GM12878 (cell line): Measurements from ENCODE around the gene NR2F1-AS1. TPM values are rescaled to one million over a fixed set of nuclear protein-coding genes. Genes with fewer than 3 reads are reported as not detected.

Source experiments
- ATAC-seq: fragments of 200-7000 bp; cut with Tn5 transposase; 3 replicates; pipeline ENCODE4 v1.9.1; 2020; ENCODE audit warnings: mild to moderate bottlenecking, moderate library complexity
- BruUV-seq: library from RNA; stranded (reverse); fragments of 400-500 nt; replicated peaks from 2 replicates; lab custom pipeline; 2021; lab: Mats Ljungman, UMichigan
- CTCF ChIA-PET: fragments of 300-600 bp; sonication (Branson Sonifier 250); formaldehyde crosslinking; extraction: SDS; loops from one replicate; lab custom pipeline; 2021; ENCODE audit warnings: inconsistent platforms; lab: Yijun Ruan, JAX
- POLR2A ChIA-PET: fragments of 350-600 bp; formaldehyde crosslinking; extraction: SDS; loops from one replicate; lab custom pipeline; 2021; ENCODE audit warnings: inconsistent platforms; lab: Charles Lee
- RAD21 ChIA-PET: fragments of 300-600 bp; sonication (Branson Sonifier 250); formaldehyde crosslinking; loops from one replicate; lab custom pipeline; 2023; ENCODE audit warnings: antibody characterized with exemption; ENCODE audit not compliant: unreplicated experiment; lab: Charles Lee
- SMC1A ChIA-PET: fragments of 300-600 bp; sonication (Branson Sonifier 250); formaldehyde crosslinking; loops from one replicate; lab custom pipeline; 2023; ENCODE audit not compliant: unreplicated experiment, uncharacterized antibody; lab: Charles Lee
- DNase-seq: peaks from one replicate; pipeline ENCODE4 v3.0.0-alpha.2; 2011; ENCODE audit warnings: low read depth, low spot score
- FAIRE-seq: peaks from 3 replicates; lab custom pipeline; 2011; peaks lifted over from hg19 to GRCh38; lab: Jason Lieb, UNC
- H2AFZ ChIP-seq: 2 replicates; pipeline ENCODE4 v1.6.0; 2011; ENCODE audit warnings: low read depth, low read length, control low read depth; ENCODE audit not compliant: control insufficient read depth
- H3K27ac ChIP-seq: 2 replicates; pipeline ENCODE4 v1.5.1; 2011; ENCODE audit warnings: control low read depth; ENCODE audit not compliant: control insufficient read depth, insufficient read depth
- H3K27me3 ChIP-seq, 2 experiments: replicated peaks in 1 of 2; 2 replicates each; pipeline versions ENCODE4 v1.6.0 to v1.6.1; 2011; ENCODE audit warnings: low read length in 1 of 2; ENCODE audit not compliant: control insufficient read depth in 2 of 2, insufficient read depth in 2 of 2
- H3K36me3 ChIP-seq, 2 experiments: 2 replicates each; pipeline ENCODE4 v1.5.1; 2011; ENCODE audit warnings: low read length in 1 of 2; ENCODE audit not compliant: control insufficient read depth in 2 of 2, insufficient read depth in 2 of 2
- H3K4me1 ChIP-seq: 2 replicates; pipeline ENCODE4 v1.6.1; 2011; ENCODE audit warnings: mild to moderate bottlenecking, low read length, moderate library complexity, mixed read lengths; ENCODE audit not compliant: control insufficient read depth, insufficient read depth
- H3K4me2 ChIP-seq: 2 replicates; pipeline ENCODE4 v1.6.0; 2011; ENCODE audit warnings: control low read depth; ENCODE audit not compliant: control insufficient read depth, insufficient read depth
- H3K4me3 ChIP-seq: fragments of 200-600 bp; sonication (generic); 2 replicates; pipeline ENCODE4 v1.5.1; 2016
- H3K79me2 ChIP-seq: 2 replicates; pipeline ENCODE4 v1.6.0; 2011; ENCODE audit warnings: low read length; ENCODE audit not compliant: control insufficient read depth, insufficient read depth
- H3K9ac ChIP-seq: 2 replicates; pipeline ENCODE4 v1.8.0; 2011; ENCODE audit warnings: low read length, control low read depth, mixed read lengths; ENCODE audit not compliant: control insufficient read depth, insufficient read depth
- H3K9me3 ChIP-seq: replicated peaks from 3 replicates; pipeline ENCODE4 v1.5.1; 2011; ENCODE audit warnings: mild to moderate bottlenecking, low read length; ENCODE audit not compliant: control insufficient read depth, insufficient read depth
- H4K20me1 ChIP-seq: 2 replicates; pipeline ENCODE4 v1.6.0; 2011; ENCODE audit not compliant: control insufficient read depth, insufficient read depth
- BHLHE40 ChIP-seq, 2 experiments: fragments of 450-650 bp in 1 of 2; IDR thresholded peaks; 2 replicates each; pipeline ENCODE4 v1.6.1; 2011 to 2017; ENCODE audit warnings: low read depth in 2 of 2, borderline replicate concordance in 1 of 2, improper control_type of control experiment in 1 of 2, low read length in 1 of 2, mild to moderate bottlenecking in 1 of 2
- BMI1 ChIP-seq: fragments of 450-650 bp; IDR thresholded peaks from 2 replicates; pipeline ENCODE4 v1.6.1; 2016; ENCODE audit warnings: mild to moderate bottlenecking, moderate library complexity, borderline replicate concordance
- CEBPZ ChIP-seq: fragments of 150-350 bp; IDR thresholded peaks from 2 replicates; pipeline ENCODE4 v1.6.1; 2016; ENCODE audit warnings: low read depth, low read length
- JUND ChIP-seq: IDR thresholded peaks from 2 replicates; pipeline ENCODE4 v1.6.1; 2012; ENCODE audit warnings: low read depth, mild to moderate bottlenecking, low read length, improper control_type of control experiment, moderate library complexity
- LARP7 ChIP-seq: fragments of 450-650 bp; IDR thresholded peaks from 2 replicates; pipeline ENCODE4 v1.6.1; 2017; ENCODE audit warnings: mild to moderate bottlenecking
- MYB ChIP-seq: fragments of 150-350 bp; IDR thresholded peaks from 2 replicates; pipeline ENCODE4 v1.6.1; 2014; ENCODE audit warnings: mild to moderate bottlenecking, low read depth, low read length, borderline replicate concordance
- NFYB ChIP-seq: IDR thresholded peaks from 2 replicates; pipeline ENCODE4 v1.6.1; 2011; ENCODE audit warnings: low read depth, mild to moderate bottlenecking, low read length, improper control_type of control experiment, moderate library complexity; ENCODE audit not compliant: insufficient read depth
- NR2F1 ChIP-seq: fragments of 450-650 bp; conservative IDR thresholded peaks from 2 replicates; pipeline ENCODE4 v1.6.1; 2017; ENCODE audit warnings: mild to moderate bottlenecking
- PAX8 ChIP-seq: fragments of 450-650 bp; IDR thresholded peaks from 2 replicates; pipeline ENCODE4 v1.6.1; 2017; ENCODE audit warnings: mild to moderate bottlenecking, moderate library complexity
- REST ChIP-seq: IDR thresholded peaks from 2 replicates; pipeline ENCODE4 v1.6.1; 2012; ENCODE audit warnings: mild to moderate bottlenecking, low read depth, low read length
- STAT1 ChIP-seq: fragments of 450-650 bp; conservative IDR thresholded peaks from 2 replicates; pipeline ENCODE4 v1.6.1; 2014; ENCODE audit warnings: antibody characterized with exemption, mild to moderate bottlenecking
- ZSCAN29 ChIP-seq: fragments of 450-650 bp; IDR thresholded peaks from 2 replicates; pipeline ENCODE4 v1.6.1; 2017; ENCODE audit warnings: mild to moderate bottlenecking, moderate library complexity
- in situ Hi-C: fragments of 300-500 bp; cut with MboI; formaldehyde crosslinking; loops from 9 replicates; pipeline ENCODE4 v1.14.3; 2018; ENCODE audit warnings: mixed read lengths
- intact Hi-C: fragments of 100-400 bp; cut with micrococcal nuclease; formaldehyde crosslinking; loops from one replicate; pipeline ENCODE4 v1.14.2; 2022; ENCODE audit not compliant: unreplicated experiment
- polyA plus RNA-seq, 11 experiments: library from polyadenylated mRNA; depleted of rRNA in 4 of 11; unstranded in 6 of 11; stranded (reverse) in 5 of 11; fragments of >200 nt; fragmentation: Nextera tagmentation in 4 of 11; fragmentation: Illumina TruSeq in 1 of 11; extraction: Ambion mirVana in 4 of 11; extraction: Trizol in 1 of 11; gene quantifications; 1 replicate in 1 of 11; 2 replicates in 10 of 11; pipeline versions ENCODE4 v1.2.1 to v1.2.3, GENCODE V29; 2011 to 2016; ENCODE audit warnings: inconsistent platforms in 2 of 11, missing spikeins in 2 of 11, low read depth in 1 of 11
- total RNA-seq, 4 experiments: library from RNA; depleted of rRNA in 3 of 4; stranded (reverse); fragments of >200 nt in 3 of 4; fragmentation: Illumina TruSeq in 1 of 4; extraction: Trizol in 1 of 4; gene quantifications; 2 replicates each; pipeline versions ENCODE4 v1.2.1 to v1.2.3, GENCODE V29; 2013 to 2021
- TF ChIP-seq, protein P1 (sequence below): fragments of 450-650 bp; IDR thresholded peaks from 2 replicates; pipeline ENCODE4 v1.6.1; 2018; ENCODE audit warnings: mild to moderate bottlenecking, low read depth, moderate library complexity; ENCODE audit not compliant: partially characterized antibody

NR2F1-AS1 gene
- total and polyA plus RNA-seq, 10 of the 15 experiments (the other 5 are each of a cell fraction or from before 2014, with no cell fraction given), result 0.11 to 0.85 (median 0.27) TPM

DNA sequence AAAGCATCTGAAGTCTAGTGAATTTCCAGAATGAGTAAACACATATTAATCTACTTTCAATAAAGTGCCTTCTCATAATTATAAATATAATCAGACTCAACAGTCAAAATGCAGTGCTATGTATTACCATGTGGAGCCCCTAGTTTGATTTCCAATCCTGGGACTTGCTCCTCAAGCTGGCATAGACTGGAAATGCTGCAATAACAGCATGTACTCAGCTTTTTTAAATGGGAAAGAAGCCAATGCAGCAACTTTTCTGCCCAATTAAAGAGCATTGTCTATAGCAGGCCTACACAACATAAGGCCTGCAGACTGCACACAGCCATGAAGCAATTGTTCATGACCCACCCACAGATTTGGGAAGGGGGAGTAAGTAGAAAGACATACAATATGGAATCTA, 103.2 kb downstream of the NR2F1-AS1 start:
- Histone ChIP-seq H3K27ac (no peak overlapping the region), H4K20me1 (no peaks in the 10 kb centered on the region), H3K9ac (no peak overlapping the region), H3K79me2 (no peaks in the 10 kb centered on the region), H3K4me1 (no peaks in the 10 kb centered on the region), H2AFZ (no peak overlapping the region), H3K9me3 (no peaks in the 10 kb centered on the region), H3K27me3 (no peaks in the 10 kb centered on the region), H3K4me3 (no peak overlapping the region), H3K4me2 (no peak overlapping the region), H3K36me3 (no peaks in the 10 kb centered on the region)
- TF ChIP-seq ZSCAN29 (no peak), STAT1 (no peak), LARP7 (no peak), CEBPZ (no peak), MYB (no peak), BHLHE40 (IDR thresholded peaks at IDR 0.05; ENCODE audit: borderline replicate concordance in 1 of 2, low read depth in 2 of 2, low read length in 1 of 2) (no peak), JUND (no peak), NFYB (no peak), REST (no peak), BMI1 (no peak), NR2F1 (no peak), PAX8 (no peak)
- TF ChIP-seq, protein P1, sequence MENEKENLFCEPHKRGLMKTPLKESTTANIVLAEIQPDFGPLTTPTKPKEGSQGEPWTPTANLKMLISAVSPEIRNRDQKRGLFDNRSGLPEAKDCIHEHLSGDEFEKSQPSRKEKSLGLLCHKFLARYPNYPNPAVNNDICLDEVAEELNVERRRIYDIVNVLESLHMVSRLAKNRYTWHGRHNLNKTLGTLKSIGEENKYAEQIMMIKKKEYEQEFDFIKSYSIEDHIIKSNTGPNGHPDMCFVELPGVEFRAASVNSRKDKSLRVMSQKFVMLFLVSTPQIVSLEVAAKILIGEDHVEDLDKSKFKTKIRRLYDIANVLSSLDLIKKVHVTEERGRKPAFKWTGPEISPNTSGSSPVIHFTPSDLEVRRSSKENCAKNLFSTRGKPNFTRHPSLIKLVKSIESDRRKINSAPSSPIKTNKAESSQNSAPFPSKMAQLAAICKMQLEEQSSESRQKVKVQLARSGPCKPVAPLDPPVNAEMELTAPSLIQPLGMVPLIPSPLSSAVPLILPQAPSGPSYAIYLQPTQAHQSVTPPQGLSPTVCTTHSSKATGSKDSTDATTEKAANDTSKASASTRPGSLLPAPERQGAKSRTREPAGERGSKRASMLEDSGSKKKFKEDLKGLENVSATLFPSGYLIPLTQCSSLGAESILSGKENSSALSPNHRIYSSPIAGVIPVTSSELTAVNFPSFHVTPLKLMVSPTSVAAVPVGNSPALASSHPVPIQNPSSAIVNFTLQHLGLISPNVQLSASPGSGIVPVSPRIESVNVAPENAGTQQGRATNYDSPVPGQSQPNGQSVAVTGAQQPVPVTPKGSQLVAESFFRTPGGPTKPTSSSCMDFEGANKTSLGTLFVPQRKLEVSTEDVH, result no peak
- intact Hi-C loops, result no loop called here
- no peak for ATAC-seq
- RAD21 ChIA-PET, result no interaction called here
- no peak for DNase-seq
- no TSS peak for BruUV-seq
- FAIRE-seq, result no peak
- POLR2A ChIA-PET, result no interaction called here
- CTCF ChIA-PET, result no interaction called here
- SMC1A ChIA-PET, result no interaction called here
- in situ Hi-C loops, result no loop called here
